Stimulated activated effector memory CD8-positive, alpha-beta T cell treated with anti-CD3 and anti-CD28 coated beads, Interleukin-12 subunit alpha, Interleukin-12 subunit beta, amount 100 ng/mL, for 72 hours (primary cell): ENCODE data around the gene SLAMF8.

Experiments
- ATAC-seq: fragments of 150-1000 bp; cut with Tn5 transposase; 2 replicates; pipeline ENCODE4 v1.10.0; 2021
- DNase-seq, 2 donors: peaks; one replicate each; pipeline ENCODE4 v3.0.0; 2021 to 2022; ENCODE audit warnings: low spot score in 2 of 2
- H3K27ac Mint-ChIP-seq: one replicate; pipeline ENCODE4 v1.8.0; 2022; ENCODE audit warnings: mild to moderate bottlenecking, mixed read lengths
- H3K36me3 Mint-ChIP-seq: one replicate; pipeline ENCODE4 v1.8.0; 2022; ENCODE audit warnings: mild to moderate bottlenecking, mixed read lengths
- H3K4me1 Mint-ChIP-seq: one replicate; pipeline ENCODE4 v1.8.0; 2022; ENCODE audit warnings: mixed read lengths
- H3K4me3 Mint-ChIP-seq: one replicate; pipeline ENCODE4 v1.8.0; 2022; ENCODE audit warnings: mild to moderate bottlenecking, mixed read lengths
- H3K9me3 Mint-ChIP-seq: one replicate; pipeline ENCODE4 v1.8.0; 2022; ENCODE audit warnings: mixed read lengths

Gene SLAMF8

DNA sequence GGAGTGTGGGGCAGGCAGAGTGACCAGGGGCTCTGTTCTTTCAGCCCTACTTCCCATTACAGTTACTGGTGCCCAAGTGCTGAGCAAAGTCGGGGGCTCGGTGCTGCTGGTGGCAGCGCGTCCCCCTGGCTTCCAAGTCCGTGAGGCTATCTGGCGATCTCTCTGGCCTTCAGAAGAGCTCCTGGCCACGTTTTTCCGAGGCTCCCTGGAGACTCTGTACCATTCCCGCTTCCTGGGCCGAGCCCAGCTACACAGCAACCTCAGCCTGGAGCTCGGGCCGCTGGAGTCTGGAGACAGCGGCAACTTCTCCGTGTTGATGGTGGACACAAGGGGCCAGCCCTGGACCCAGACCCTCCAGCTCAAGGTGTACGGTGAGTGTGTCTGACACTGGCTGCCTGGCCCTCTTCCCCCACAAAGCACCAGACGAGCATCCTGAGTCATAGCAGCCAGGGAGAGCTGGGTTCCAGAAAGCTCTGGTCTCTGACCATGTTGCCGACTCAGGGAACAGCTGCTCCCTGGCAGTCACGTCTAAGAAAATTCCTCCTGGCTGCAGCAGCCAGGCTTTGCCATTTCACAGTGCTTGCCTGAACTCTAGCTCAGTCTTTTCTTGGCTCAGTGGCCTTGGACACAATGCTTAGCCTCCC is 3.3 kb downstream of the SLAMF8 start:
- no peak for ATAC-seq
- Mint-ChIP-seq H3K27ac (no peak overlapping the region), H3K4me3 (no peak overlapping the region), H3K36me3 (no peaks in the 10 kb centered on the region), H3K4me1 (peaks cover 54% of the 10 kb centered on the region), H3K9me3 (no peaks in the 10 kb centered on the region)
- no peak for DNase-seq

DNA sequence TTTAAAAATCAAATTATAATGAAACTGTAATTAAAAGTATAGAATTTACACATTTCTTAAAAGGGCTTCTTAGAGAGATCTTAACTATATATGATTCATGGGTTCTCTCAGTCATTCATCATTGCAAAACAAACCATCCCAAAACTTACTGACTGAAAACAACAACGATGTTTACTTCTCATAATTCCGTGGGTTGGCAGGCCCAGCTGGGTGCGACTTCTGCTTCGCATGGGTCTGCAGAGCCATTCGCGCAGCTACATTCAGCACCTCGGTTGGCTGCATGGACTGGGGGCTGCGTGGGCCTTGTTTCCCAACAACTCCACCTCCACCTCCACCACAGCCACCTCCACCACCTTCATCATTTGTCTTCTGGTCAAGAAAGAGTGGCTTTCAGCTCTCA is 4.0 kb downstream of the SLAMF8 start:
- no peak overlapping the region for H3K4me3 Mint-ChIP-seq
- no peak for DNase-seq
- ATAC-seq, result no peak
- peaks cover 46% of the 10 kb centered on the region for H3K4me1 Mint-ChIP-seq
- H3K36me3 Mint-ChIP-seq, result no peaks in the 10 kb centered on the region
- H3K9me3 Mint-ChIP-seq, result no peaks in the 10 kb centered on the region
- H3K27ac Mint-ChIP-seq, result no peak overlapping the region

DNA sequence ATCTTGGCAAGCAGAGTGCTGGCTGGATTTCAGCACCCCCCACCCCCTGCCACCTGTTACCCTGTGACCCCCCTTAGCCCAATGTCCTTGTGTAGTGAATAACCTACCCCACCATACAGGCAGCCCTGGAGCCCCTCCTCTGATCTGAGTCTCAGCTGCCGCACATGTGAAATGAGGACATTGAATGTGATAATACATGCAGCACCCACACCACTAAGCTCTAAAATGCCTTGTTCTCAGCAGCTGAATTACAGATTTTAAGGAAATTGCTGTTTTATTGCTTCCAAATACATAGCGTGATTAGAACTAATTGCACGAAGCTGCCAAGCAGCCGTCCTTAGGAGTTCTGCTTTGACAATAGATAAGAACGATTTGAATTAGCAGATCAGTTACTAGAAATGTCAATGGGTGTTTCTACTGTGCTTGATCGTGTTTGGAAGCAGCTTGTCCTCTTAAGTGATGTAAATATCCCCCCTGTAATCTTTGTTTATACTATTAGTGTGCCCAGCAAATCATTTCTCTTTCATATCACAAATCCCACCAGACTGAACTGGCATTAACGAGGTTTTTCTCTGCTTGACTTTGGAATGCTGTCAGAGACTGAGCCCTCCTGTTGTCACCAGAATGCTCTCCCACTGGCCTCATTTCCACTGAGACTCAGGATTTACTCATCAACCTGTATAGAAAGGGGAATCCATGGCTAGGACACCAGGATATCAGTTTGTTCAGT is 4.9 kb downstream of the SLAMF8 start:
- no peak for ATAC-seq
- no peaks in the 10 kb centered on the region for H3K9me3 Mint-ChIP-seq
- H3K4me3 Mint-ChIP-seq, result no peak overlapping the region
- H3K27ac Mint-ChIP-seq, result no peak overlapping the region
- H3K36me3 Mint-ChIP-seq, result peaks cover 1% of the 10 kb centered on the region
- H3K4me1 Mint-ChIP-seq, result peaks cover 40% of the 10 kb centered on the region
- no peak for DNase-seq

DNA sequence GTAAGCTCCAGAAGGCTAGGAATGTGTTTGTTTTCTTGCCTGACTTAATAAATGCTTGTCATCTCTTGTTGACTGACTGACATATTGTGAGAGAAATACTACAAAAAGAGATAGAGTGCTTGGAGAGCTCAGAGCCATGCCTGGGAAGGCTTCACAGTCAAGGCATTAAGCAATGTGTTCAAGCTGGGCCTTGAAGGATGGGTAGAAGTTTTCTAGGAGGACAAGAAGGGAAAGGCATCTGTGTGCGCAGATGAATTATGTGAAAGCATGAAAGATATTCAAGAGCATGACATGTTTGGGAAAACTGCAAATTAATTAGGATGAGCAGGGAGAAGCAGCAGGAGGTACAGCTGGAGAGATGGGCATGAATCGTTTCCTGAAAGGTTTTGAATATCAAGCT is 5.6 kb downstream of the SLAMF8 start:
- Mint-ChIP-seq H3K9me3 (no peaks in the 10 kb centered on the region), H3K27ac (no peak overlapping the region), H3K36me3 (peaks cover 5% of the 10 kb centered on the region), H3K4me3 (no peak overlapping the region), H3K4me1 (peaks cover 36% of the 10 kb centered on the region)
- DNase-seq (no peak), ATAC-seq (no peak)

DNA sequence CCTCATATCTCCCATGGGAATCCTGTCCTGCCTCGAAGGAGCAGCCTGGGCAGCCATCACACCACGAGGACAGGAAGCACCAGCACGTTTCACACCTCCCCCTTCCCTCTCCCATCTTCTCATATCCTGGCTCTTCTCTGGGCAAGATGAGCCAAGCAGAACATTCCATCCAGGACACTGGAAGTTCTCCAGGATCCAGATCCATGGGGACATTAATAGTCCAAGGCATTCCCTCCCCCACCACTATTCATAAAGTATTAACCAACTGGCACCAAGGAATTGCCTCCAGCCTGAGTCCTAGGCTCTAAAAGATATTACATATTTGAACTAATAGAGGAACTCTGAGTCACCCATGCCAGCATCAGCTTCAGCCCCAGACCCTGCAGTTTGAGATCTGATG is 8.7 kb downstream of the SLAMF8 start:
- Mint-ChIP-seq H3K36me3 (peaks cover 5% of the 10 kb centered on the region), H3K4me1 (peaks cover 25% of the 10 kb centered on the region), H3K27ac (peak overlapping the region; percentile 33), H3K4me3 (no peak overlapping the region), H3K9me3 (no peaks in the 10 kb centered on the region)
- DNase-seq (no peak), ATAC-seq (no peak)

DNA sequence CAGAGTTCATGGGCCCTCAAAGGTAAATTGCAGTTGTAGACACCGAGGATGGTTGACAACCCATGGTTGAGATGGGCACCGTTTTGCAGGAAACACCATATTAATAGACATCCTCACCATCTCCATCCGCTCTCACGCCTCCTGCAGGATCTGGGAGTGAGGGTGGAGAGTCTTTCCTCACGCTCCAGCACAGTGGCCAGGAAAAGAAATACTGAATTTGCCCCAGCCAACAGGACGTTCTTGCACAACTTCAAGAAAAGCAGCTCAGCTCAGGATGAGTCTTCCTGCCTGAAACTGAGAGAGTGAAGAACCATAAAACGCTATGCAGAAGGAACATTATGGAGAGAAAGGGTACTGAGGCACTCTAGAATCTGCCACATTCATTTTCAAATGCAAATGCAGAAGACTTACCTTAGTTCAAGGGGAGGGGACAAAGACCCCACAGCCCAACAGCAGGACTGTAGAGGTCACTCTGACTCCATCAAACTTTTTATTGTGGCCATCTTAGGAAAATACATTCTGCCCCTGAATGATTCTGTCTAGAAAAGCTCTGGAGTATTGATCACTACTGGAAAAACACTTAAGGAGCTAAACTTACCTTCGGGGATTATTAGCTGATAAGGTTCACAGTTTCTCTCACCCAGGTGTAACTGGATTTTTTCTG is 9.3 kb downstream of the SLAMF8 start:
- peaks cover 24% of the 10 kb centered on the region for H3K4me1 Mint-ChIP-seq
- DNase-seq (no peak), ATAC-seq (no peak)
- H3K36me3 Mint-ChIP-seq, result peaks cover 5% of the 10 kb centered on the region
- peak overlapping the region; percentile 73 for H3K27ac Mint-ChIP-seq
- no peaks in the 10 kb centered on the region for H3K9me3 Mint-ChIP-seq
- H3K4me3 Mint-ChIP-seq, result no peak overlapping the region

DNA sequence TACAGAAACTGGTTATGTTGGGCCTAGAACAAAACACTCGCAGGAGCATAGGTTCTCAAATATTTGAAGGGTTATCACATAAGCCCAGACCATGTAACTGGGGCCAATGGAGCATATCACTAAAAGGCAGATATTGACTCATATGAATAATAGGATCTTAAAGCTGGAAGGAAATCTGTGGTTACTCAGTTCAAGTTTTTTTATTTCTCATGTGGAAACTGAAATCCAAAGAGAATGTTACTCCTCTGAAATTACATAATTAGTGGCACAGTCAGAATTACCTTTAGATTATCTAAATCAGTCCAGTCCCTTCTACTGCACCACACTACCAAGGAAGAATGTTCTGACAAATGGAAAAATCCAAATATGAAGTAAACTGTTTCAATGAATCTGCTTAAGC is 12.0 kb downstream of the SLAMF8 start:
- no peak for DNase-seq

DNA sequence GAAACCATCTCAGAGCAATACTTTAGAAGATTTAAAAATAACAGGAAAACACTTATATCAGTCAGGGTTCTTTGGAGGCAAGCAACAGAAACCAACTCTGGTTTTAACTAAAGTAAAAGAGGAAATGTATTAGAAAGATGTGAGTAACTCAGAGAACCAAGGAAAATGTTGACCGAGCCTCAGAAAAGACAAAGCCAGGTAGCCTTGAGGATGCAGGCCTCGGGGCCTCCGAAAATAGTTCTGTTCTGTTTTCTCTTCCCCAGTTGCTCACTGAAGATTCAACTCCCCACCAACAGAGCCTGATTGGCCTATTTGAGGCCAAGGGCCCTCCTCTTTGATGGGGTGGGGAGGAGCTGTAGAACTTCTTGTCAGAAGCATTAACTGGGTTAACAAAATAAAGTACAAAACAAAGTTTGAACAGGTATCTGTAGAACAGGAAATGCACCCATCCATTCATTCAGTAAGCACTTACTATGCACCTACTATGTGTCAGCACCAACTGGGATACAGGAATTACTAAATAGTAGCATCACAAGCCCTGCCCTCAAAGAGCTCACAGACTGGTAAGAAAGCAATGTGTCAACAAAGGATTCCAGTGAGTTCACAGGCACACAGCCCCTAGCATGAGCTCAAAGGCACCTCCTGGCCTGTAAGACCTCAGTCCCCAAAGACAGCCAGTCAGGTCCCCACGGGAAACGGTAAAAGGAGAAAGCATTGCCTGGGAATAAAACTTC is 12.6 kb downstream of the SLAMF8 start:
- Mint-ChIP-seq H3K27ac (peak overlapping the region; percentile 38), H3K9me3 (no peaks in the 10 kb centered on the region)
- ATAC-seq, result peak; percentile 64

More for the DNA sequence above, 12.0 kb downstream of the SLAMF8 start:
- peak; percentile 43 for ATAC-seq
- H3K36me3 Mint-ChIP-seq, result peaks cover 5% of the 10 kb centered on the region
- no peak overlapping the region for H3K4me3 Mint-ChIP-seq
- no peaks in the 10 kb centered on the region for H3K9me3 Mint-ChIP-seq
- H3K4me1 Mint-ChIP-seq, result peaks cover 27% of the 10 kb centered on the region
- peak overlapping the region; percentile 24 for H3K27ac Mint-ChIP-seq

DNA sequence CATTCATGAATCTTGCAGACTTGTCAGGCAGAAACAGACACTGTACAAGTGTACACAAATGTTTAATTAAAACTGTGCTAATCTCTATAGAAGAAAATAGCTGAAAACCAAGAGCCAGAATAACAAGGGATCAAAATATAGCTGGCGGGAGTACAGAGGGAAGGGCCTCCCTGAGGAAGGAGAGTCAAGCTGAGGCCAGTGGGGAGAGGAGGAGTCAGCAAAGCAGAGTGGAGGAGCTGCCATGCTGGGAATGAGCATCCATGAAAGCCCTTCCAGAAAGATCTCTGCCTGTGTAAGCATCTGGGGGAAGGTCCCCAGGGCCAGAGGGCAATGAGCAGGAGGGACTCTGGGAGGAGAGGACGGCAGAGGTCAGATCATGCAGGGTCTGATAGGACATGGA is 15.1 kb downstream of the SLAMF8 start:
- DNase-seq (no peak), ATAC-seq (no peak)
- Mint-ChIP-seq H3K4me3 (no peak overlapping the region), H3K36me3 (peaks cover 2% of the 10 kb centered on the region), H3K27ac (no peak overlapping the region), H3K9me3 (no peaks in the 10 kb centered on the region), H3K4me1 (peaks cover 25% of the 10 kb centered on the region)

More for the DNA sequence above, 12.6 kb downstream of the SLAMF8 start:
- Mint-ChIP-seq H3K4me3 (no peak overlapping the region), H3K36me3 (peaks cover 5% of the 10 kb centered on the region), H3K4me1 (peaks cover 29% of the 10 kb centered on the region)
- DNase-seq, result no peak

DNA sequence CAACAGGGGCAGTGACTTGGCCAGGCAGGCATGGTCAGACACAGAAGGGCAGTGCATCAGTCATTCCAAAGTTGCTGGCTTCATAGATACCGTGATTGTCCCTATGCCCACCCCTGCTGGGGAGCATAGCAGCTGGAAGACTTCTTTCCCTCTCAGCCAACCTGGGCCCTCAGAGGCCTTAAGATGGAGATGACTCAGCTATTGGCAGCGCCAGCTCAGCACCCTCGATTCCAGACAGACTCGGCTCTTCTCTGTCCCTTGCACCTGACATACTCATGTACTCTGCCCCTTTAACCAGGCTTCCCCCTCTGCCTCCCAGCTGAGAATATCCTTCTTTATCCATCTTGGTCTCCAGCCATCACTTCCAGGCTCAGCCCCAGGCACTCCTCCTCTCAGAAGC is 16.8 kb downstream of the SLAMF8 start:
- H3K27ac Mint-ChIP-seq, result no peak overlapping the region

DNA sequence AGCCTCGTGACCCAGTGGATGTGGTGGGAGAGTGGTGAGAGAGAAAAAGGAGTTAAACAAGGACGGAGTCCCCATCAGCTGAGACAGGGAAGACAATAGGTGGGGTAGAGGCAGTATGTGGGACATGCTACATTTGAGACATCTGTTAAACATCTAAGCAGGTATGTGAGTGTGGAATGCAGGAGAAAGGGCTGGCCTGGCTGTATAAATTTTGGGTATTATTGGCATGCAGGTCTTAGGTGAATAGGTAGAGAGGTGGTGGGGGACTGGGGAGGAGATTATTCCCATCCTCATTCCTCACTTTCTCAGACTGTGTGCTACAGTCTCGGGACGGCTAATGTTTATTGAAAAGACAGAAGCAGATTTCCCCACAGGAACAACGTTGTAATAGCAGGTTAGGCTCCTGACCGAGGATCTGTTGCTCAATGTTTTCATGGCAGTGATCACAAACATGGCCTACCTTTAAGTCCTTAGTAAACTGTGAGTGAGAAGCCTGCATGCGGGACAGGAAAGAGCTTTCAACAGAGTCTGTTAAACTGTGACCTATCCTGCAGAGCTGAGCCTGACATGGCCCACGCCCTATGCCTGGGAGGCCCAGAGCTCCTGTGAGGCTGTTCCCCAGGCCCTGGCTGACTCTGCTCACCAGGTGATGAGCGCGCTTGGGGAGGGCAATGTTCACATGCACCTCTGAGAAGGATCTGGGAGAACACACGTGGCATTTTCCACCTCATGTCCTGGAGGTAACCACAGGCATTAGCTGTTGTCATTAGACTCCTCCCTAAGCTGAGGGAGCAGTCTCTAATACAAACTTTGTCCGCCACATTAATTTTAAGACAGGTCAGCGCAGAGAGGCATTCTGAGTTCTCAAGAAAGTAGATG is 19.3 kb downstream of the SLAMF8 start:
- no peak for ATAC-seq
- H3K4me1 Mint-ChIP-seq, result peaks cover 26% of the 10 kb centered on the region
- H3K27ac Mint-ChIP-seq, result peak overlapping the region; percentile 8
- no peaks in the 10 kb centered on the region for H3K9me3 Mint-ChIP-seq
- no peak overlapping the region for H3K4me3 Mint-ChIP-seq
- no peaks in the 10 kb centered on the region for H3K36me3 Mint-ChIP-seq
- no peak for DNase-seq

More for the DNA sequence above, 16.8 kb downstream of the SLAMF8 start:
- Mint-ChIP-seq H3K36me3 (no peaks in the 10 kb centered on the region), H3K9me3 (no peaks in the 10 kb centered on the region), H3K4me1 (peaks cover 28% of the 10 kb centered on the region), H3K4me3 (no peak overlapping the region)
- DNase-seq (no peak), ATAC-seq (no peak)

DNA sequence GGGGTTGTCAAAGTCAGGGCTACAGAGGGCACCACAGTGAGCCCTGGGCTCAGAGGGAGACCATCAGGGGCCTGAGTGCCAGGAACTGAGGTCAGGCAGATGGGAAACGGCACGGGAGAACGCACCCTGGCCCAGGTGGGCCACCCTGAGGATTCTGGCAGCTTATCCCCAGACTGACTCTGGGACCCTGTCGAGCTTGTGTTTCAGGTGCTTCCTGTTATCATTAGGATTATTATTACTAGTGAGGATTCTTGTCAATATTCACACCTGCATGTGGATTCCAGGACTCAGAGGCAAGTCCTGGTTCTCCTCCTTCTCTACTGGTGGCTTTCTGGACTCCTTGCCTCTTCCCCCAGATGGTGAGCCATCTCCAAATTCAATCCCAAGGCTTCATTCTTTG is 20.6 kb downstream of the SLAMF8 start:
- no peaks in the 10 kb centered on the region for H3K36me3 Mint-ChIP-seq
- DNase-seq (no peak), ATAC-seq (no peak)
- no peaks in the 10 kb centered on the region for H3K9me3 Mint-ChIP-seq
- peaks cover 35% of the 10 kb centered on the region for H3K4me1 Mint-ChIP-seq
- no peak overlapping the region for H3K4me3 Mint-ChIP-seq
- no peak overlapping the region for H3K27ac Mint-ChIP-seq

DNA sequence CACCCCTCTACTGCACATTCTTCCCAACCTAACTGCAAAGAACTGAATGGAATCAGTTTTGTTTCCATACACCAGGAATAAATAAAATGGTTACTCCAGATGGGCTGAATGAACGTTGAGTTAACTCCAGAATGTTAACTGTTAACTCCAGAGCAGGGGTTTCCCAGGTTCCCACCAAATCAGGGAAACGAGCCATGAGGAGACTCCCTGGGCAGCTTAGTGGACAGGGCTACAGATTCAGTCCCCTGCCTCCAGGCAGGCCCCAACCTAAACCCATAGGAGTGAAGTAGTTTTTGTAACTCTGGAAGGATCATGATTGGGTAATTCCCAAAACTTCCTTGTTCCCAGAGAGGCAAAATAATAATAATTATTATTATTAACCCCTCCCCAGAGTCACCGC is 21.7 kb downstream of the SLAMF8 start:
- peaks cover 35% of the 10 kb centered on the region for H3K4me1 Mint-ChIP-seq
- DNase-seq, result no peak
- no peaks in the 10 kb centered on the region for H3K9me3 Mint-ChIP-seq

DNA sequence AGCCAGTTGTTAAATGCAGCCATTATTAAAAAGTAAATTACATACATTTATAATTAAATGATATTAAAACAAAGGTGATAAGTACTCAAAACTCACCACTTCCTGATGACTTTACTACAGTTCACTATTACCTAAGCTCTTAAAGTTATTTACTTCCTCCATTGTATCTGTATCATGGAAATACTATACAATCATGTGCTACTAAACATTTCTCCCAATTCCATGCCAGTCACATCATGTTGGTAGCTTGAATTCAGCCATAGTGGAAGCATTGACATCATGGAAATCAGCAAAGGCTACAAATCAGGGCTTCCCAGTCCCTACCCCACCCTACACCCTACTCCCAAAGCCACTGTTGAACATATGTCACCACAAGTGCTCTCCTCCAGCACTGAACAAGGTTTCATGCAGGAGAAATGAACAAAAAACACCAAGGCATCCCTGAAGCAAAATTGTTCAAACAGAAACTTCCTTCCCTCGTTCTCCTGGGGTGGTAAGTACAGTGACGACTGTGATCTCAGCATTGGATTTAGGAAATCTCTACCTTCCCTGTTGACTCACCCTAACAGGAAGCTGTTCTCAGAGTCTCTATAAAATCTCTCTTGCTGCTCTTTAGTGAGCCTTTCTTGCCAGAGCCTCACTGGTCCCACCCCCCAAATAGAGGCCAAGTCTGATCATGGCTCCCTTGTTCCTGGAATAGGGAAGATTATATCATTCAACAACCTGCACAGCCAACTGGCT is 23.1 kb downstream of the SLAMF8 start:
- H3K4me1 Mint-ChIP-seq, result peaks cover 36% of the 10 kb centered on the region
- DNase-seq, result no peak
- no peaks in the 10 kb centered on the region for H3K9me3 Mint-ChIP-seq

More for the DNA sequence above, 21.7 kb downstream of the SLAMF8 start:
- H3K36me3 Mint-ChIP-seq, result no peaks in the 10 kb centered on the region
- no peak overlapping the region for H3K27ac Mint-ChIP-seq
- H3K4me3 Mint-ChIP-seq, result no peak overlapping the region
- no peak for ATAC-seq

More for the DNA sequence above, 23.1 kb downstream of the SLAMF8 start:
- no peaks in the 10 kb centered on the region for H3K36me3 Mint-ChIP-seq
- no peak for ATAC-seq
- H3K4me3 Mint-ChIP-seq, result no peak overlapping the region
- peak overlapping the region; percentile 2 for H3K27ac Mint-ChIP-seq
